PC-3 (cell line): ENCODE data around the gene TOM1L2. TPM values are rescaled to one million over a fixed set of nuclear protein-coding genes. Genes with fewer than 3 reads are reported as not detected.

Experiments used
- ATAC-seq: fragments of 200-7000 bp; cut with Tn5 transposase; 2 replicates; pipeline ENCODE4 v1.9.1; 2020; ENCODE audit warnings: mild to moderate bottlenecking, moderate library complexity
- BruUV-seq: library from RNA; stranded (reverse); fragments of 400-500 nt; replicated peaks from 2 replicates; lab custom pipeline; 2021; lab: Mats Ljungman, UMichigan
- CTCF ChIA-PET: fragments of 300-600 bp; sonication (Branson Sonifier 250); formaldehyde crosslinking; loops from one replicate; lab custom pipeline; 2022; ENCODE audit warnings: antibody characterized with exemption; lab: Charles Lee
- POLR2A ChIA-PET: fragments of 300-600 bp; sonication (Branson Sonifier 250); formaldehyde crosslinking; loops from one replicate; lab custom pipeline; 2022; ENCODE audit warnings: antibody characterized with exemption; ENCODE audit not compliant: unreplicated experiment; lab: Charles Lee
- DNase-seq: peaks from one replicate; pipeline ENCODE4 v3.0.0-alpha.2; 2015
- H2AFZ ChIP-seq: fragments of 300-600 bp; sonication (generic); 2 replicates; pipeline ENCODE4 v1.6.0; 2016; ENCODE audit warnings: antibody characterized with exemption, low read length
- H3F3A ChIP-seq: fragments of 300-600 bp; sonication (generic); one replicate; pipeline ENCODE4 v1.6.0; 2017; ENCODE audit warnings: antibody characterized with exemption, low read length, control low read depth, mild to moderate bottlenecking; ENCODE audit not compliant: unreplicated experiment
- H3K27ac ChIP-seq: fragments of 300-600 bp; sonication (generic); 2 replicates; pipeline ENCODE4 v1.5.1; 2016; ENCODE audit warnings: mild to moderate bottlenecking, low read length
- H3K27me3 ChIP-seq: fragments of 300-600 bp; sonication (generic); 2 replicates; pipeline ENCODE4 v1.6.1; 2016; ENCODE audit warnings: low read length, mixed read lengths
- H3K36me3 ChIP-seq: fragments of 300-600 bp; sonication (generic); 2 replicates; pipeline ENCODE4 v1.6.1; 2016; ENCODE audit warnings: low read depth, mixed run types, low read length, mixed read lengths
- H3K4me1 ChIP-seq: fragments of 300-600 bp; sonication (generic); 2 replicates; pipeline ENCODE4 v1.5.1; 2016; ENCODE audit warnings: low read length; ENCODE audit not compliant: insufficient read depth
- H3K4me2 ChIP-seq: fragments of 300-600 bp; sonication (generic); 2 replicates; pipeline ENCODE4 v1.6.0; 2016; ENCODE audit warnings: low read length
- H3K4me3 ChIP-seq: fragments of 300-600 bp; sonication (generic); 2 replicates; pipeline ENCODE4 v1.5.1; 2016; ENCODE audit warnings: mild to moderate bottlenecking, low read length, mixed read lengths
- H3K79me2 ChIP-seq: fragments of 300-600 bp; sonication (generic); 2 replicates; pipeline ENCODE4 v1.6.1; 2017; ENCODE audit warnings: low read length, mixed read lengths
- H3K9ac ChIP-seq: fragments of 300-600 bp; sonication (generic); 2 replicates; pipeline ENCODE4 v1.6.0; 2016; ENCODE audit warnings: mild to moderate bottlenecking, low read length
- H3K9me2 ChIP-seq: fragments of 300-600 bp; sonication (generic); replicated peaks from 2 replicates; pipeline ENCODE4 v1.6.1; 2016; ENCODE audit warnings: mixed run types, low read length, mixed read lengths
- H3K9me3 ChIP-seq: fragments of 300-600 bp; sonication (generic); 2 replicates; pipeline ENCODE4 v1.6.1; 2016; ENCODE audit warnings: low read length, mixed read lengths
- H4K20me1 ChIP-seq: fragments of 300-600 bp; sonication (generic); 2 replicates; pipeline ENCODE4 v1.6.1; 2016; ENCODE audit warnings: low read length, mixed read lengths
- CTCF ChIP-seq: fragments of 300-600 bp; sonication (generic); conservative IDR thresholded peaks from 2 replicates; pipeline ENCODE4 v1.5.1; 2017; ENCODE audit warnings: antibody characterized with exemption, low read depth, mild to moderate bottlenecking, low read length
- EZH2 ChIP-seq: fragments of 300-600 bp; sonication (generic); IDR thresholded peaks from one replicate; pipeline ENCODE4 v1.6.1; 2017; ENCODE audit warnings: antibody characterized with exemption, mild to moderate bottlenecking, low read length; ENCODE audit not compliant: unreplicated experiment
- EZH2phosphoT487 ChIP-seq: fragments of 300-600 bp; sonication (generic); IDR thresholded peaks from 2 replicates; pipeline ENCODE4 v1.6.1; 2018; ENCODE audit warnings: mild to moderate bottlenecking, antibody characterized with exemption, low read length, borderline replicate concordance
- intact Hi-C: fragments of 100-400 bp; cut with micrococcal nuclease; formaldehyde crosslinking; loops from 2 replicates; pipeline ENCODE4 v1.9.0; 2023
- total RNA-seq: library from RNA; depleted of rRNA; stranded (reverse); fragments of >200 nt; gene quantifications from 2 replicates; pipeline ENCODE4 v1.2.3, GENCODE V29; 2014

The TOM1L2 gene
- total RNA-seq, 1 experiment from 2014 or later, result 53.3 TPM

- no TSS peak for BruUV-seq
- Histone ChIP-seq H4K20me1 (no peaks in the 10 kb centered on the region), H3K79me2 (no peaks in the 10 kb centered on the region), H3K4me1 (peaks cover 6% of the 10 kb centered on the region), H3F3A (no peaks in the 10 kb centered on the region), H3K27ac (no peak overlapping the region), H3K4me2 (no peak overlapping the region), H3K9ac (no peak overlapping the region), H3K4me3 (no peak overlapping the region), H2AFZ (no peak overlapping the region), H3K9me2 (no peaks in the 10 kb centered on the region), H3K27me3 (no peaks in the 10 kb centered on the region), H3K36me3 (peaks cover 6% of the 10 kb centered on the region; the same call in 1 of the 2 replicates), H3K9me3 (no peaks in the 10 kb centered on the region)
- TF ChIP-seq EZH2phosphoT487, result no peak
- TF ChIP-seq CTCF, result no peak
- no peak for TF ChIP-seq EZH2
- intact Hi-C loops, result no loop called here
- ChIA-PET CTCF (no interaction called here), POLR2A (no interaction called here)
- no peak for DNase-seq
- no peak for ATAC-seq
These were observed 41.8 kb upstream of the TOM1L2 start for GRCh38 chr17:18014006-18014405.

- Histone ChIP-seq H3K27me3 (no peaks in the 10 kb centered on the region), H3K9me2 (no peaks in the 10 kb centered on the region), H4K20me1 (no peaks in the 10 kb centered on the region), H3K27ac (no peak overlapping the region), H3K4me1 (peaks cover 16% of the 10 kb centered on the region), H3K9me3 (no peaks in the 10 kb centered on the region), H3F3A (no peaks in the 10 kb centered on the region), H3K4me3 (no peak overlapping the region), H3K9ac (no peak overlapping the region), H3K4me2 (no peak overlapping the region), H2AFZ (no peak overlapping the region), H3K79me2 (no peaks in the 10 kb centered on the region), H3K36me3 (peaks cover 6% of the 10 kb centered on the region; the same call in 1 of the 2 replicates)
- ATAC-seq (no peak), DNase-seq (no peak)
- no TSS peak for BruUV-seq
- TF ChIP-seq EZH2, result no peak
- no peak for TF ChIP-seq CTCF
- no peak for TF ChIP-seq EZH2phosphoT487
- ChIA-PET POLR2A (no interaction called here), CTCF (no interaction called here)
- intact Hi-C loops, result no loop called here
These were observed 39.1 kb upstream of the TOM1L2 start for GRCh38 chr17:18011286-18011685.

GRCh38 chr17:18009609-18010420 lies 37.6 kb upstream of the TOM1L2 start:
- H3K27me3 ChIP-seq, result no peaks in the 10 kb centered on the region
- peaks cover 31% of the 10 kb centered on the region for H3K4me1 ChIP-seq
- POLR2A ChIA-PET, result no interaction called here
- H3K9me2 ChIP-seq, result no peaks in the 10 kb centered on the region
- ATAC-seq (no peak), DNase-seq (no peak)
- no peaks in the 10 kb centered on the region for H3F3A ChIP-seq
- CTCF ChIA-PET, result no interaction called here
- no peaks in the 10 kb centered on the region for H3K79me2 ChIP-seq
- H2AFZ ChIP-seq, result no peak overlapping the region
- peaks cover 5% of the 10 kb centered on the region; the same call in 1 of the 2 replicates for H3K36me3 ChIP-seq
- H3K27ac ChIP-seq, result peak overlapping the region; percentile 11; the same call in 1 of the 2 replicates
- no peaks in the 10 kb centered on the region for H4K20me1 ChIP-seq
- no peak overlapping the region for H3K4me3 ChIP-seq
- H3K9ac ChIP-seq, result no peak overlapping the region
- no peak for TF ChIP-seq EZH2phosphoT487
- no peak for TF ChIP-seq EZH2
- TF ChIP-seq CTCF, result no peak
- no peak overlapping the region for H3K4me2 ChIP-seq
- intact Hi-C loops, result no loop called here
- no TSS peak for BruUV-seq
- H3K9me3 ChIP-seq, result no peaks in the 10 kb centered on the region
